Ishikawa (cell line): ENCODE data around the gene PRICKLE4.

Source experiments
- CEBPB ChIP-seq: IDR thresholded peaks from 2 replicates; pipeline ENCODE4 v1.6.1; 2012
- CREB1 ChIP-seq: IDR thresholded peaks from 2 replicates; pipeline ENCODE4 v1.6.1; 2012; ENCODE audit warnings: low read depth
- EGR1 ChIP-seq: IDR thresholded peaks from 2 replicates; pipeline ENCODE4 v1.6.1; 2012
- EP300 ChIP-seq: IDR thresholded peaks from 2 replicates; pipeline ENCODE4 v1.6.1; 2012; ENCODE audit warnings: borderline replicate concordance
- FOXM1 ChIP-seq: IDR thresholded peaks from 2 replicates; pipeline ENCODE4 v1.6.1; 2012; ENCODE audit warnings: low read depth, borderline replicate concordance
- NFIC ChIP-seq: IDR thresholded peaks from 2 replicates; pipeline ENCODE4 v1.6.1; 2012
- RAD21 ChIP-seq: IDR thresholded peaks from 2 replicates; pipeline ENCODE4 v1.6.1; 2012; ENCODE audit warnings: low read depth
- TAF1 ChIP-seq: IDR thresholded peaks from 2 replicates; pipeline ENCODE4 v1.6.1; 2012; ENCODE audit warnings: low read depth, mild to moderate bottlenecking
- TCF12 ChIP-seq: IDR thresholded peaks from 2 replicates; pipeline ENCODE4 v1.6.1; 2012; ENCODE audit warnings: low read depth
- TEAD4 ChIP-seq: IDR thresholded peaks from 2 replicates; pipeline ENCODE4 v1.6.1; 2012
- YY1 ChIP-seq: IDR thresholded peaks from 2 replicates; pipeline ENCODE4 v1.6.1; 2012; ENCODE audit warnings: low read depth
- ZBTB7A ChIP-seq: IDR thresholded peaks from 2 replicates; pipeline ENCODE4 v1.6.1; 2012; ENCODE audit warnings: low read depth
- TF ChIP-seq, protein P1 (sequence below): IDR thresholded peaks from 2 replicates; pipeline ENCODE4 v1.6.1; 2012
- TF ChIP-seq, protein P2 (sequence below): IDR thresholded peaks from 2 replicates; pipeline ENCODE4 v1.6.1; 2012; ENCODE audit warnings: low read depth, mild to moderate bottlenecking
- TF ChIP-seq, protein P3 (sequence below): IDR thresholded peaks from 2 replicates; pipeline ENCODE4 v1.6.1; 2012

The PRICKLE4 gene

DNA sequence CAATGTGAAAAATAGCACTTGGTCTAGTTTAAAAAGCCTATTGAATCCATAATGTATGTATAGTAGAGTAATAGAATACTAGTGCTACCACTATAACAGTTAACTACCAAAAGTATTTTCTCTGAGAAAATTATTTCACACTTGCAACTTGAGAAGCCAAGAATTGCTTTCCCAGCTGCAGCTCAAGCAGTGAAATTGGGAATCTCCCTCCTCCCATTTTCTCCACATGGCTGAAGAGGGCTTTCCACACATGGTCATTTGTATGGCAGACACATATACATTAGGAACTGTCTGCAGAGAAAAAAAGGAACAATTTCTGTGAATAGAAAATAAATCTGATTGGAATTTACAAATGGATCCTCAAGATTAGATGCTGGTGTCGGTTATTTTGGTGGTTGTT, 41.4 kb downstream of the PRICKLE4 start:
- no peak for TF ChIP-seq NFIC
- TF ChIP-seq TAF1 = no peak
- no peak for TF ChIP-seq YY1
- TF ChIP-seq, protein P1, sequence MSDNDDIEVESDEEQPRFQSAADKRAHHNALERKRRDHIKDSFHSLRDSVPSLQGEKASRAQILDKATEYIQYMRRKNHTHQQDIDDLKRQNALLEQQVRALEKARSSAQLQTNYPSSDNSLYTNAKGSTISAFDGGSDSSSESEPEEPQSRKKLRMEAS = no peak
- no peak for TF ChIP-seq EP300
- TF ChIP-seq ZBTB7A = no peak
- TF ChIP-seq, protein P2, sequence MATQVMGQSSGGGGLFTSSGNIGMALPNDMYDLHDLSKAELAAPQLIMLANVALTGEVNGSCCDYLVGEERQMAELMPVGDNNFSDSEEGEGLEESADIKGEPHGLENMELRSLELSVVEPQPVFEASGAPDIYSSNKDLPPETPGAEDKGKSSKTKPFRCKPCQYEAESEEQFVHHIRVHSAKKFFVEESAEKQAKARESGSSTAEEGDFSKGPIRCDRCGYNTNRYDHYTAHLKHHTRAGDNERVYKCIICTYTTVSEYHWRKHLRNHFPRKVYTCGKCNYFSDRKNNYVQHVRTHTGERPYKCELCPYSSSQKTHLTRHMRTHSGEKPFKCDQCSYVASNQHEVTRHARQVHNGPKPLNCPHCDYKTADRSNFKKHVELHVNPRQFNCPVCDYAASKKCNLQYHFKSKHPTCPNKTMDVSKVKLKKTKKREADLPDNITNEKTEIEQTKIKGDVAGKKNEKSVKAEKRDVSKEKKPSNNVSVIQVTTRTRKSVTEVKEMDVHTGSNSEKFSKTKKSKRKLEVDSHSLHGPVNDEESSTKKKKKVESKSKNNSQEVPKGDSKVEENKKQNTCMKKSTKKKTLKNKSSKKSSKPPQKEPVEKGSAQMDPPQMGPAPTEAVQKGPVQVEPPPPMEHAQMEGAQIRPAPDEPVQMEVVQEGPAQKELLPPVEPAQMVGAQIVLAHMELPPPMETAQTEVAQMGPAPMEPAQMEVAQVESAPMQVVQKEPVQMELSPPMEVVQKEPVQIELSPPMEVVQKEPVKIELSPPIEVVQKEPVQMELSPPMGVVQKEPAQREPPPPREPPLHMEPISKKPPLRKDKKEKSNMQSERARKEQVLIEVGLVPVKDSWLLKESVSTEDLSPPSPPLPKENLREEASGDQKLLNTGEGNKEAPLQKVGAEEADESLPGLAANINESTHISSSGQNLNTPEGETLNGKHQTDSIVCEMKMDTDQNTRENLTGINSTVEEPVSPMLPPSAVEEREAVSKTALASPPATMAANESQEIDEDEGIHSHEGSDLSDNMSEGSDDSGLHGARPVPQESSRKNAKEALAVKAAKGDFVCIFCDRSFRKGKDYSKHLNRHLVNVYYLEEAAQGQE = no peak
- no peak for TF ChIP-seq TEAD4
- TF ChIP-seq, protein P3, sequence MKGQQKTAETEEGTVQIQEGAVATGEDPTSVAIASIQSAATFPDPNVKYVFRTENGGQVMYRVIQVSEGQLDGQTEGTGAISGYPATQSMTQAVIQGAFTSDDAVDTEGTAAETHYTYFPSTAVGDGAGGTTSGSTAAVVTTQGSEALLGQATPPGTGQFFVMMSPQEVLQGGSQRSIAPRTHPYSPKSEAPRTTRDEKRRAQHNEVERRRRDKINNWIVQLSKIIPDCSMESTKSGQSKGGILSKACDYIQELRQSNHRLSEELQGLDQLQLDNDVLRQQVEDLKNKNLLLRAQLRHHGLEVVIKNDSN = no peak
- TF ChIP-seq FOXM1 = no peak
- TF ChIP-seq CREB1 = no peak

DNA sequence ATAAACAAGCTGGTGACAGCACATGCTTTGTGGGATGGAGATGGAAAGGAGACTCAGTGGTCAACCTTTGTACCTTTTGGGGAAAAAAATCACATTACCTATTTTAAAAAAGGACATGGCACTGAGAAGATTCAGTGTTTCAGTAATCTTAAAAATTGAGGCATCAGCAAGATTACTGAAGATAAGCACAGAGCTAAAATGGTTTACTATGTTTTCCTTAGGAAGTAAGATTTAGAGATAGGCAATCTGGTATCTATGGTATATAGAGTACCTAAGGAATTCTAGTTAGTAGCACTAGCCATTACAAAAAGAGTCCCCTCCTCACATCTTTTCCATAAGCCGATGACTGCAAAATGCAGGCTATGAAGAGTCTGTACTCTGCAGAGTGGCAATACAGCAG, 42.6 kb downstream of the PRICKLE4 start:
- TF ChIP-seq TCF12 (no peak), NFIC (no peak), EGR1 (no peak), RAD21 (no peak), TAF1 (no peak), CREB1 (no peak), CEBPB (no peak), TEAD4 (no peak), YY1 (no peak)
- TF ChIP-seq, protein P2 = no peak
- TF ChIP-seq, protein P1 = no peak
- TF ChIP-seq, protein P3 = no peak

DNA sequence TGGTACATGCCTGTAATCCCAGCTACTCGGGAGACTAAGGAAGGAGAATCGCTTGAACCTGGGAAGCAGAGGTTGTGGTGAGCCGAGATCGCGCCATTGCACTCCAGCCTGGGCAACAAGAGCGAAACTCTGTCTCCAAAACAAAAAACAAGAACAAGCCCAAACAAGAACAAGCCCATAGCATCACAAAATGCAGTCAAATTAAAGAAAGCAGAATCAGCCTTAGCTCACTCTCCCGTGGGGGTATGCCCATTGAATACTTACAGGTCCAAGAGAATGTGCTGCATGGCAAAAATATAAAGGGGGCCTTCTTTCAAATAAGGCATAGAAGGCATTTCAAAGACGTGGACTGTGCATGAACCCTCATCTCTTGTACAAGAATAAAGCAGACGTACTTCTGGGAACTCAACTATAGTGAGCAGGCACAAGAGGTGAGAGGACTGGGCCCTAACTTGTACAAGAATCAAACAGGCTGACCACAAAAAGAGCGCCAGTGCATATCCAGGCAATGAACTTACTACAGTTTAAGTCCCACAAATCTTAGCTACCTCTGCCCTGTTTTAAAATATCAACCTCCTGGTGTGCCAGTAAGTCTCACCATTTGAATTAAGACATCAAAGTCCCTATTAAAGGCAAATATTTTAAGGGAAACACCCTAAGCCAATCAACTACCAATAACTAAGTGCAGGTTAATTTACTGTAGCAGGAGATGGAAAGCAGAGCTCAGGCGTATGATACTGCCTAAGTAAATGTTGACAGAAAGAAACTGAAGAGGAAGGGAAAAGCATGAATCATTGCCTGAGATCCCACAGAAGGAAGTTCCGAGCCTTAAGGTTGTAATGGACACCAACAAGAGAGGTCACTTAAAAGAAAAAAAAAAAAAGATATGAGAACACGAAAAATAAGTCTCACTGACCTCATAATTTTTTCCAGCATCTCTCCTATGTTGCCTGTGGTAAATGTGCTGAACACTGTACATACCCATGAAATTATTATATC, 44.3 kb downstream of the PRICKLE4 start:
- TF ChIP-seq NFIC = no peak
- TF ChIP-seq, protein P3 = no peak
- TF ChIP-seq YY1 = no peak
- TF ChIP-seq TCF12 = no peak
- TF ChIP-seq, protein P1 = no peak
- no peak for TF ChIP-seq EGR1
- TF ChIP-seq RAD21 = no peak

DNA sequence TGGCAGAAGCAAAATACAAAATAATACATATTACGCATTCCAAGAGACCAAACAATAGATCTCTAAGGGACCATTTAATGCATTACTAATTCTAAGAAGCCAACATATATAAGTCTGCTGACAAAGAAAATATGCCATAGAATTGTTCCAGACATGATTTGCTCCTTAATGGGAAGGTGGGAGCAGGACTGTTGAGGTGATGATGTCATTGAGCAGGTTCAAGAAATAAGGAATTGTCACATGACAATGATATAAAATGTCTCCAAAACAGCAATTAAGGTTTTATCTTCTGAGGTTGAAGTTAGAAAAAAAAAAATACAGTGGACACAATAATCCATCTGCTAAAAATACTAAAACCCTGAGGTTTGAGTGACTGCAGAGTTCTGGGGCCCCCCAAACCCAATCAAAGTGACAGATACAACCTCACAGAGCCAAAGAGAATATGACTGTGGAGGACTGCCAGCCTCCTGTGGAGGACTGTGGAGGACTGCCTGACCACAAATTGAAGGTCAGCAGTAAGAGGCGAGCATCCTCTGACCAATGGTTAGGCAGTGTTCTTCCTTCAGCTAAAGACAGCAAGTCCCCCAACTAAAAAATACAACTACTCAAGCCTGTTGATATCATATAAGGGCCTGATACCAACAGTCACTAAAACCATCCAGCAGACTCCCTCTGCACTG, 45.9 kb downstream of the PRICKLE4 start:
- TF ChIP-seq TAF1 (no peak), TCF12 (no peak), NFIC (no peak), TEAD4 (no peak), RAD21 (no peak), CEBPB (no peak), FOXM1 (no peak), EP300 (no peak), ZBTB7A (no peak), EGR1 (no peak), CREB1 (no peak), YY1 (no peak)
- TF ChIP-seq, protein P1 = no peak
- TF ChIP-seq, protein P3 = no peak
- TF ChIP-seq, protein P2 = no peak
